ENCODE results near the gene CFAP61.
"Not testable (repeated sequence)": the region's sequence is repeated elsewhere in the genome, so short reads cannot be mapped to it uniquely, and the experiment has no call there.

Gene CFAP61

DNA sequence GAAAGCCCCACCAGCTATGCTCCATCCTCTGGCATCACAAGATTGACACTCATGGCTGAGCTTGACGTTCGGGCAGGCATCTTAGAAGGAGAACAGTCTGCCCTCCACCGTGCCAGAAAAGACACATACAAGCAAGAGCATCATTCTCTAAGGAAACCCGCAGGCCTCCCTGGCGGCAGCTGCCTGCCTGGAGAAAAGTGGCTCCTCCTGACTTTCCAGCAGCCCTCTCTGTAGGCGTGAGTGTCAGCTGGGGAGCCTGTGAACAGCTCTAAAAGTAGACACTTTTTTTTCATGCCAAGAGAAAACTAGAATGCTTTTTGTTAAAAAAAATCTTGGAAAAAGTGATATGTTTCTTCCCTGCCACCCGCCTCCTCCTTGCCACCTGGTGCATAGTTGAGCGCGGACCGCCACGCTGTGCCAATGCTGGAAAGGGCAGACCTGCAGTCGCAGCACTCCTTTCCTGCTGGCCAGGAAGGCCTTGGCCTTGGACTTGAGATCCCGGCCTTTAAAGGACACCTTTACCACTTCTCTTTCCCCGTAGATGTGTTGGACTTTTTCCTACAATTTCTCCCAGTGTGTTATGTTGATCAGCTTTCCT, 285.9 kb downstream of the CFAP61 start:
- DNase-seq, result no peak

DNA sequence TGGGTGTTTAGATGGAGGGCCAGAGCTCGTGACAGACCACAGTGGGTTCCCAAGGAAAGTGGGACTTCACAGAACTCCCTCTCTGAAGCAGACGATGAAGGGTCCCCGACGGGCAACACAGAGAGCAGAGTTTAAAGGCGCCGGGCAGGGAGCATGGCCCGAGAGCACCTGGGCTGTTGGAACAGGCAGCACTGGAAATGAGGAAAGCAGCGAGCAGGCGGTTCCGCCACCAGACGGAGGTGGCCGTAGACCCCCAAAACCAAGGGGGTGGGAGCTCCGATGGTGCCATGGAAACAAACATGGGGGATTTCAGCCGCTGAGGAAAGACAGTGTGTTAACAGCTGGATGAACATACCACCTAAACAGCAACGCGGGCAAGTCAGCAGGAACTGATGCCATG, 288.1 kb downstream of the CFAP61 start:
- no peak for DNase-seq

DNA sequence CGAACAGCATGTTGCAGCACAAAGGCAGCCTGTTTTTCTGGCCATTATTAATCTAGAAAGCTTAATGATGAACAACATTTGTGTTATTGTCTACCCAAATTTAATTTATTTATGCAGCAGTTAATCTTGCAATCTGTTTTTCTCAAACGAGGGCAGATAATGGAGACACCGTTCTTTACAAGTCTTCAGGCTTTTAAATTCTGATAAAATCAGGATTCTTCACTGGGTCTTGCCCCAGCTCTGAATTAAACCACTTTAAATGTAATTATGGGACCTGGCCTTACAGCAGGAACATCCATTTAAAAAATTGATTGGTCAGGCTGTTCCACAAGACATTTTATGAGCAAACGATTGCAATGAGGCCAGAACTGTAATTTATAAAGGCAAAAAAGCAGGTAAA, 289.0 kb downstream of the CFAP61 start:
- no peak for DNase-seq

DNA sequence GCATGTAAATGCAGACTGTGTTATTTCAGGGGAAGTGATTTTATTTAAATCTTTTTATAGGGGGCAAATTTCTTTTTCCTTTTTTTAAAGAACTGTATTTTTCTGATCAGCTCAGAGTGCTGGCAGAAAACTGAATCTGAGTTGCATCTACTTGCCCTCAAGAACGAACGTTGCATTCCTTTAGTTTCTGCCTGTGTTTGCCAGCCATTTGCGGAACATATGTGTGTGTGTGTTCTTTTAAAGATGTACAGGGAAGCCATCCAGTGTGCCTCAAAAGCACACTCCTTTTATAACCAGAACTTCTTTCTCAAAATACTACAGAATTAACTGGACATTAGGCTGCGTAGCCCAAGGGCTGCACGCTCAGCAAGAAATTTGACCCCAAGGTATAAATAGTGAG, 289.7 kb downstream of the CFAP61 start:
- DNase-seq, result no peak

DNA sequence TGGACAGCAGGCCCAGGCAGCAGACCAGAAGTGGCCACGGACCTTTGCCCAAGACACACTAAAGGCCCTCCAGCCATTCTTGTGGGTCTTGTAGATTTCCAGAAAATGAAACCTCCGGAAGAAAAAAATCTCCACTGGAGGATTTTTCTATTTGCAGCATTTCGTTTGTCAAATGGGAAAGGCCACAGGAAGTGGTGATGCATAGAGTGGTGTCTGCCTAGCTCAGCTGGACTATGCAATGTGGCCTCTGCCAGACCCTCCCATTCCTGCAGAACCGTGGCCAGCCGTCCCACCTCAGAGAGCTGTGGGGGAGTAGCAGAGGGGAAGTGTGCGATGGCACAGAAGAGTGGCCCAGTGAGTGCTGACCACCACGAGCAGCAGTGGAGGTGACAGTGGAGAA, 291.6 kb downstream of the CFAP61 start:
- DNase-seq, result no peak

DNA sequence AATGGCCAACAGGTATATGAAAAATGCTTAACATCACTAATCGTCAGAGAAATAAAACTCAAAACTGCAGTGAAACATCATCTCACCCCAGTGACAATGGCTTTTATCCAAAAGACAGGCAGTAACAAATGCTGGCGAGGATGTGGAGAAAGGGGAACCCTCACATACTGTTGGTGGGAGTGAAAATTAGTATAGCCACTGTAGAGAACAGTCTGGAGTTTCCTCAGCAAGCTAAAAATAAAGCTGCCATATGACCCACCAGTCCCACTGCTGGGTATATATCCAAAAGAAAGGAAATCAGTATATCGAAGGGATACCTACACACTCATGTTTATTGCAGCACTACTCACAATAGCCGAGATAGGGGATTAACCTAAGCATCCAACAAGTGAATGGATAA, 292.1 kb downstream of the CFAP61 start:
- DNase-seq, result no peak

DNA sequence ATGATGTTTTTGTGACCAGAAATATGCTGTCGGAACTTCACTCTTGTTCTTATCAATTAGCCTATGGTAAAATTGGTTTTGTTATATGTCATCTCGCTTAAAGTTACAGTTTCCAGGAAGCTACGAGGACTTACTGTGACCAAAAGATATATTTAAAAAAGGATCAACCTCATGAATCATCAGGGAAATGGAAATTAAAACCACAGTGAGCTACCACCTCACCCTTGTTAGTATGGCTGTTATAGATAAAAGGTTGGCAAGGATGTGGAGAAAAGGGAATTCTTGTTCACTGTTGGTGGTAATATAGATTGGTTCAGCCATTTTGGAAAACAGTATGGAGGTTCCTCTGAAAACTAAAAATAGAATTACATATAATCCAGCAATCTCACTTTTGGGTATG, 301.2 kb downstream of the CFAP61 start:
- no peak for DNase-seq

DNA sequence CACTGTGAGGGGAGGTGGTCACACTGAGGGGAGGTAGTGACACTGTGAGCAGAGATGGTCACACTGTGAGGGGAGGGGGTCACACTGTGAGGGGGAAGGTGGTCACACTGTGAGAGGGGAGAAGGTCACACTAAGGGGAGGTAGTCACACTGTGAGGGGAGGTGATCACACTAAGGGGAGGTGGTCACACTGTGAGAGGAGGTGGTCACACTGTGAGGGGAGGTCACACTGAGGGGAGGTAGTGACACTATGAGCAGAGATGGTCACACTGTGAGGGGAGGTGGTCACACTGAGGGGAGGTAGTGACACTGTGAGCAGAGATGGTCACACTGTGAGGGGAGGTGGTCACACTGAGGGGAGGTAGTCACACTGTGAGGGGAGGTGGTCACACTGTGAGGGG, 303.2 kb downstream of the CFAP61 start:
- DNase-seq, result not testable (repeated sequence)

DNA sequence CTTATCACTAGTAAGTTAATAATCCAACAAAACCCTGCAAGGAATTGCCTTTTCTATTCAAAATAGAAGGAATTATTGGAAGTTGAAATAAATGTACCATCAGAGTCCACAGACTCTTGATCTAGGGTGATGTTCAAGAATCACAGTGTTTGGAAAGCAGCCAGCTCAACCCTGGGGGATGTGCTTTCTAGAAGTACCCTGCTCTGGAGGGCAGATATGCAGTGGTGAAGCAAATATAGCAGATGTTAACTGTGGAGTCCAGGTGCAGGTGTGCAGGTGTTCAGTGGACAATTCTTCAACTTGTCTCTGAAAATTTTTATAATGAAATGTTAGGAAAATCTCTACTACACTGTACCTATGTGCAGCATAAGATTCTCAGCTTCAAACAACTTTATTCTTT, 306.5 kb downstream of the CFAP61 start:
- DNase-seq, result no peak

DNA sequence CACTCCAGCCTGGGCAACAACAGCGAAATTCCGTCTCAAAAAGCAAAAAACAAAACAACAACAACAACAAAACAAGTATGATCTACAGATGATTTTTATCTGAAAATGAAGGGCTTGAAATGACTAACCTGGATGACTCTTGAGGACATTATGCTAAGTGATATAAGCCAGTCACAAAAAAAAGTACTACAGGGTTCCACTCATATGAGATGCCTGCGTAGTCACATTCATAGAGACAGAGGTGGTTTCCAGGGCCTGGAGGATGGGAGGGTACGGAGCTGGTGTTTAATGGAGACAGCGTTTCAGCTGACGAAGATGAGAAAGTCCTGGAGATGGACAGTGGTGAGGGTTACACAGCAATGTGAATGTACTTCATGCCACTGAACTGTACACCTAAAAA, 307.3 kb downstream of the CFAP61 start:
- no peak for DNase-seq

DNA sequence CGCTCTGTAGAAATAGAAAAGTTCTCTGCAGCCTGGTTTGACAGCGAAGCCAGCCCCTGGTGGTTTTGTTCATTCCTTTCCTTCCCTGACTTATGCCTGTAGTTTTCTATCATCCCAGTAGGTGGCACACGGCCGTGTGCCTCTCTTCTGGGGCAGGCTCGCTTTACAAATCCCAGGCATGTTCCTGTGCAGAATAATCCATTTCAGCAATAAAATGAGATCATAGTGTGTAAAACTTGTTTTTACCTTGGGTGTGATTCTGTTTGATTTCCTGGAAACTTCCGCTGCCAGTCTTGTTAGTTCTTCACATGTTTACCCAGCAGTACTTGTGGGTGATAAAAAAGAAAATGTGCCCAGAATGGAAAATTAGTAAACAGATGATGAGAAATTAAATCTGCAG, 308.1 kb downstream of the CFAP61 start:
- DNase-seq, result peak; percentile 71

DNA sequence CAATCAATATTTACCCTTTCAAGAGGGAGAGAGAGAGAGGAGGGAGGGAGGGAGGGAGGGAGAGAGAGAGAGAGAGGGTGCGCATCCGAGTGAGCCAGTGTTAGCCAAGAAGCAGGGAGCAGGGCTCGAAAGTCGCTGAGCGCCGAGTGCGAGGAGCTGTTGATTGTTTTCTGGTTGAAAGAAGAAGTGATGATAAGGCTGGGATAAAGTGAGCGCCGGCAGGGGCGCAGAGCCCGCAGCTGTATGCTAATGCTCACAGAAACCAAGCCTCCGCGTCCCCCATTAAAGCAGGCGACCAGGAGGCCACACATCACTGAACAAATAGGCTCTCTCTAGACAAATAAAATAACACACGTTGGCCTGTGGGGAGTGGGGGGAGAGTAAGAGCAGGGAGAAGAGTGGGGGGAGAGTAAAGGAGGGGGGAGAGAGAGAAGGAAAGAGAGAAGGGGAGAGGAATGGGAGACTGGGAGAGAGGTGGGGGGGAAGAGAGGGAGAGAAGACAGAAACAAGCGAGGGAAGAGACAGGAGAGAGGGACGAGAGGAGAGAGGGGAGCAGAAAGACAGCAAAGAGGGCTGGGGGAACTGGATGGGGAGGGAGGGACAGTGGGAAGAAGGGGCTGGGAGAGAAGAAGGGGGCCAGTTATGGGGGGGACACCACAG, 310.6 kb downstream of the CFAP61 start:
- DNase-seq, result no peak

DNA sequence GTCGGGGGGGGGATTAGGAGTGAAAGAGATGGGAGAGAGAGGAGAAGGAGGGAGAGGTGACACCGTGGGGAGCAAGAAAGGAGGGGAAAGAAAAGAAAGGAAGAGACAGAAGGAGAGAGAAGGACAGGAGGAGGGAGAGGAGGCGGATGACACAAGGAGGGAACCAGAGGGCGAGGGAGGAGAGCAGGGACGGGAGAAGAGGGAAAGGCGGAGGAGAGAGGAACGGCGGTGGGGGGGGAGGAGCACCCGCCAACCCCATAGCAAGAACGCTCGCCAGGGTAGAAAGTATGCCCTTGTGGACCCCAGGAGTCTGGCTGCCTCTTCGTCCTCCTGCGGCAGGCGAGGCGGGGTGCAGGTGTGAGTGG, 311.1 kb downstream of the CFAP61 start:
- no peak for DNase-seq

DNA sequence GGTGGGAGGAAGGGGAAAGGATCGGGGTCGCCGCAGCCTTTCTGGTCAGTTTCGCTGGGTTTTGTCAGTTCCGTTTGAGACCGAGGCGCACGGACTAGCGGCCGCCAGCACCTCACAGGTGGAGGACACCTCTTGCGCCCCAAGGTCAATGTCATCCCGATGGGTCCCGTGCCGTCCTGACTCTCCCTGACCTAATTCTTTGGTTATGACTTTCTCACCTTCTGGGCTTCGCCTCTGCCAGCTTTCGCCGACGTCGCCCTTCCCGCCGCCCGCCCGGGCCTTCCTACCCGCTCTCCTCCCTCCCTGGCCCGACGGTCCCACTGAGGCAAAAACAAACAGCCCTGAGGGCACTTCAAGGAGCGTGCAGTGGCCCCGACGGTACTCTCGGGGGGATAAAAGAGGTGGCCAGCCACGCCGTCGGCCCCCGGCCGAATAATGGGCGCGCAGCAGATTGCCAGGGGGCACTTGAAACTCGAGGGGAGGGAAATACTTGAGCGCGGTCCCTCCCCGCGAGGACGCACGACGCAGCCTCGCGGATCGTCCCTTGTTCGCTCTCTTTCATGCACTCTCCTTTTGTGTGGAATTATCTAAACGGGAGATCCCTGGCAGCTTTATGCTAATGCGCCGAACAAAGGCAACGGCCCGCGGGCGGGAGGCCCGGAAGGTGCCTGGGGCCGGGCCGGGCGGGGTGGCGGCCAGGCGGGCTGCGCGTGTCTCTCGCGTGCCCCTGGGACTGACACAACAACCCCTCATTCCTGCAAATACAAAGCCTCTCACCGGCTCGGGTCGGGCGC, 311.7 kb downstream of the CFAP61 start:
- no peak for DNase-seq

DNA sequence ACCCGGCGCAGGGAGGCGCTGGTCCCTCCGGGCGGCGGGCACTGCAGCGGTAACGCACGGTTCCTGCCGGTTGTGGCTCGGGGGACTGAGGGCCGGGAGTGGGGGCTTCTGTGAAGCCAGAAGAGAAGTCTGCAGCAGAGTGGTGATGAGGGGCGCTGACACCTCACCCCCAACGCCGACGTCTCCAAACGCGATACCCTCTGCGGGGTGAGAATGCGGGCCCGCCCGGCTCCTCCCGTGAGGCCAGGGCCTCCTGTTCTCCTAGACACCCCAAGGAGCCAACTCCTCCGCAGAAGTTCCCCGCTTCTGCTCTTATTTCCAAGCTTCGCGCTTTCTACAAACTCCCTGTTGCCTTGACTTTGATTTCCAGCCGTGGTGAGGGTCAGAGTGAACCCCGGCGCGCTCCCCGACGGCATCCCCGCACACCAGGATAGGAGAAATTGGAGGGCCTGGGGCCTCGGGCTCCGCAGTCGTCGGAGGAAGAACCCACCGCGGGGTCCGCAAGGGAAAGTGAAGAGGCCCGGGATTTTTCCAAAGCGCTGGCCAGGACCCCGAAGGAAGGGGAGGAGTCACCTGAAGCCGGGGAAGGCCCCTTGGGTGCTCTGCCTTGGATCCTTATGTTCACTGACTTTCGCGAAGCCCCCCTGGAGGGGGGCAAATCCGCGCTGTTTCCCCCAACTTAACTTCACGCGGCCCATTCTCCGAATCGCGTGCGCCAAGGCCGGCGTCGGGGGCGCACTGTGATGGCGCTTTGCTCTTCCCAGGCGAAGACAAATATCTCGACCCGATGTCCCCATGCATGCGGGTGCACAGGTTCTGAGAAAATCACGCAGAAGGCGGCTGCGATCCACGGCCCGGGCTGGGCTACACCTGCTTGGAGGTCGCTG, 312.5 kb downstream of the CFAP61 start:
- no peak for DNase-seq

DNA sequence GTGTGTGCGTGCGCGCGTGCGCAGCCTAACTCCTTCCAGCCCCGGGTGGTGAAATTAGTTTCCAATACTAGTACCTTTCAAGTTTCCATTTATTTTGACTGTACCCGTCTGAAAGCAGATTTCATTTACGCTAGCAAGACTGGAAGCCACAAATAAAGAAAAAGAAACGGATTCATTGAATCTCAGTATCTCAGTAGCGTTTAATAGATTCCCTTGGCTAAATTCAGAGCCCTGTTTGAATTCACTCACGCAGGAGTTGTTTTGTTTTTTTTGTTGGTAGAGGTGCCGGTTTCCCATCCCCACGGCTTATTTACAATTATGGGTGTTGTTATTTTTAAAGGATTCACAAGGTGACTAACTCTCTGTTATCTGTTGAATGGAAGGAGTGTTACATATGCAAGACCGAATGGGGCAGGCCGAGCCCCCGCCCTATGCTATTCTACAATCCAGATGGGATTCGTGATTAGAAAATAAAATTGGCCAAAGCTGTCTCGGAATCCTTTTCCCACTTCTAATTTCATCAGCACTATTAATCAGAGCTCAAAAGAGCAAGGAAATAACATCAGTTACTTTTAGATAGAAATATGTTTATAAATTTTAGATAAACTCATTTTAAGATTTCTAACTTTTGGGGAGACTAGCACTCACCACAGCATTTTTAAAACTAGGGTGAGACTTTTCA, 313.3 kb downstream of the CFAP61 start:
- DNase-seq, result no peak

DNA sequence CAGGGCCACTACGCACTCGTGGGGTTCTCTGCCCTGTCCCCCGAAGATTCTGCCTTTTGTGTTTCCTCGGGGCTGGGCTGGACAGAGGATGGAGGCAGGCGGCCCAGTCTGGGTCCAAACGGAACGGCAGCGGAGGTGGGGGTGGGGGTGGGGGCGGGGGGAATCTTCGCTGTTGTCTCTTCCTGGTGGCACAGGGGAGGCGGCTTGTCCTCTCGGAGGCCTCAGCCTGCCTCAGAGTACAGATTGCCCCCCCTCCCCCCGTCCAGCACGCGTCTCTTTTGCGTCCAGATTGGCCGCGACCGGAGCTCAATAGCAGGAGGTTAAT, 314.2 kb downstream of the CFAP61 start:
- no peak for DNase-seq

DNA sequence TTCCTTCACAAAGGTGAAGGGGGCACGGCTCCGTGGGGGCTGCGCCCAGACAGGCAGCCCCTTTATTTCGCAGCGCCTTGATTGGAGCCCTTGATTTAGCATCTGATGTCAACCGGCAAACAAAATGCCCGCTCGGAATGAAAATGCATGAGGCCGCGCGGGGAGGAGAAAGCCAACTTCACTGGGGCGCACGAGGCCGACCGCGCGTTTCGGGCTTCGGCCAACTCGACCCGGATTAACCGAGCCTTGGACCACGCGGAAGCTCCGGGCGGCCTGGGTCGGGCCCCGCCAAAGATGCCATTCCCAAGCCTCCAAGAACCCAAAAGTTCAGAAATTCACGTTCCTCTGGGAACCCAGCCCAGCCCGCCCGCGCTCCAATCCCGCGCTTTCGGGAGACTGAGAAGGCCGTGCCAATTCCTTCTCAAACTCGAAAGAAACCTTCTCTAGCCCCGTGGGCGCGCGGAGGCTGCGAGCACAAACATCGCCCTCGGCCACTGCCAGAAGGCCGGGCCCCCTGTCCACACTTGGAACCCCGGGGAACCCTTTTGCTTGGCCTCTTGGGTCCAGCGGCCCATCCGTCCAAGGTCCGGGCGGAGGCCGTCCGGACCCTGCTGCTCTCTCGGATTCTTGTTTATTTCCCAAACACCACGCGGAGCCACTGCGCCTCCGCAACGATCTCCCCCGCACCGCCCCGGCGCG, 314.7 kb downstream of the CFAP61 start:
- DNase-seq, result no peak

DNA sequence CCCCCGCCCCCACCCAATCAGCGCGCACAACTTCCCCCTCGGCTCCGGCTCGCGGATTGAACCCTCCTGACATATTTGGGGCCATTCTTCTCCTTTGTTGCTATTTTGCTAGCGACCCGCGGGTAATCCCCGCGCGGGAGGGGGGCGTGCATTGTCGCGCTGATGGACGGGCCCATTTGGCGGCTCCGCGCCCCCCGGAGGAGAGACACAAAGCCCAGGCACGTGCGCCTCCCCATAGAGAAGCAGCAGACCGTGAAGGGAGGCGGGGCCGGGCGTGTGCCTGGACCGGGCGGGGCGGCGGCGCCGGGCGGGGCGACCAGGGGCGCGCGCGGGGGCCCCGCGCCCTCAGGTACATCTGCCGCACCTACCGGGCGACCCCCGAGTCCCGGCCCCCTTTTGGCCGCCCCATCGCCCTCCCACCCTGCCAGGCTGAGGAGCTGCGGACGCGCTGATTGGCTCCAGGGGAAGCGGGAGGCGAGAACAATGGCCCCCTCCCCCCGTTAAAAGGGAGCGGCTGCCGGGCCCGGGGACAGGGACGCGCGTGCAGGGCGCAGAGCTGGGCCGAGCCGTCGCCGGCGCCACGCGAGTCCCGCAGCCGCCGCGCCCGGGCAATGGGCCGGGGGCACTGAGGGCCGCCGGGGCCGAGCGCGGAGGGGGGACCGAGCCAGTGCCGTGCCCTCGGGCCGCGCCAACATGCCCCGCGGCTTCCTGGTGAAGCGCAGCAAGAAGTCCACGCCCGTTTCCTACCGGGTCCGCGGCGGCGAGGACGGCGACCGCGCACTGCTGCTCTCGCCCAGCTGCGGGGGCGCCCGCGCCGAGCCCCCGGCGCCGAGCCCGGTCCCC, 315.5 kb downstream of the CFAP61 start, which contains the start of gene INSM1:
Gene INSM1 (plus strand): TSS at position 530 of the 843 bp plus-strand sequence. CDS start 164 bp downstream, at position 694.
- DNase-seq, result no peak

DNA sequence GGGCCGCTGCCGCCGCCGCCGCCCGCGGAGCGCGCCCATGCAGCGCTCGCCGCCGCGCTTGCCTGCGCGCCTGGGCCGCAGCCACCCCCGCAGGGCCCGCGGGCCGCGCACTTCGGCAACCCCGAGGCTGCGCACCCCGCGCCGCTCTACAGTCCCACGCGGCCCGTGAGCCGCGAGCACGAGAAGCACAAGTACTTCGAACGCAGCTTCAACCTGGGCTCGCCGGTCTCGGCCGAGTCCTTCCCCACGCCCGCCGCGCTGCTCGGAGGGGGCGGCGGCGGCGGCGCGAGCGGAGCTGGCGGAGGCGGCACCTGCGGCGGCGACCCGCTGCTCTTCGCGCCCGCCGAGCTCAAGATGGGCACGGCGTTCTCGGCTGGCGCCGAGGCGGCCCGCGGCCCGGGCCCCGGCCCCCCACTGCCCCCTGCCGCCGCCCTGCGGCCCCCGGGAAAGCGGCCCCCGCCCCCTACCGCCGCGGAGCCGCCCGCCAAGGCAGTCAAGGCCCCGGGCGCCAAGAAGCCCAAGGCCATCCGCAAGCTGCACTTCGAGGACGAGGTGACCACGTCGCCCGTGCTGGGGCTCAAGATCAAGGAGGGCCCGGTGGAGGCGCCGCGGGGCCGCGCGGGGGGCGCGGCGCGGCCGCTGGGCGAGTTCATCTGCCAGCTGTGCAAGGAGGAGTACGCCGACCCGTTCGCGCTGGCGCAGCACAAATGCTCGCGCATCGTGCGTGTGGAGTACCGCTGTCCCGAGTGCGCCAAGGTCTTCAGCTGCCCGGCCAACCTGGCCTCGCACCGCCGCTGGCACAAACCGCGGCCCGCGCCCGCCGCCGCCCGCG, 316.3 kb downstream of the CFAP61 start:
- DNase-seq, result no peak
